IMR-90 (cell line): ENCODE measurements around the gene FOXI3. TPM values are rescaled to one million over a fixed set of nuclear protein-coding genes. Genes with fewer than 3 reads are reported as not detected.
"Not testable (repeated sequence)": the region's sequence is repeated elsewhere in the genome, so short reads cannot be mapped to it uniquely, and the experiment has no call there.

Experiments used
- ATAC-seq: fragments of 200-7000 bp; cut with Tn5 transposase; 2 replicates; pipeline ENCODE4 v1.9.1; 2020; ENCODE audit warnings: low read depth, mild to moderate bottlenecking, moderate library complexity
- BruUV-seq: library from RNA; stranded (reverse); fragments of 400-500 nt; replicated peaks from 2 replicates; lab custom pipeline; 2021; lab: Mats Ljungman, UMichigan
- CTCF ChIA-PET: fragments of 300-600 bp; formaldehyde crosslinking; extraction: SDS; loops from one replicate; lab custom pipeline; 2021; ENCODE audit warnings: antibody characterized with exemption; lab: Yijun Ruan, JAX
- POLR2A ChIA-PET: fragments of 300-600 bp; sonication (Branson Sonifier 250); formaldehyde crosslinking; loops from one replicate; lab custom pipeline; 2022; ENCODE audit warnings: antibody characterized with exemption; ENCODE audit not compliant: unreplicated experiment; lab: Charles Lee
- DNase-seq: peaks from one replicate; pipeline ENCODE4 v3.0.0; 2013
- H2AFZ ChIP-seq: replicated peaks from 2 replicates; pipeline ENCODE3; 2013; ENCODE audit warnings: low read length, mild to moderate bottlenecking; ENCODE audit not compliant: poor library complexity
- H2AK5ac ChIP-seq: 2 replicates; pipeline ENCODE4 v1.6.1; 2013; ENCODE audit warnings: low read depth, low read length, inconsistent platforms
- H2AK9ac ChIP-seq: replicated peaks from 2 replicates; pipeline ENCODE3; 2013; ENCODE audit warnings: mild to moderate bottlenecking, low read depth, low read length, moderate library complexity; ENCODE audit not compliant: poor library complexity
- H2BK120ac ChIP-seq: 2 replicates; pipeline ENCODE4 v1.6.1; 2013; ENCODE audit warnings: low read depth, low read length, inconsistent platforms
- H2BK15ac ChIP-seq: 3 replicates; pipeline ENCODE4 v1.6.1; 2013; ENCODE audit warnings: low read depth, low read length, inconsistent platforms
- H2BK20ac ChIP-seq: 2 replicates; pipeline ENCODE4 v1.6.1; 2013; ENCODE audit warnings: low read depth, mild to moderate bottlenecking, inconsistent platforms, low read length, moderate library complexity
- H2BK5ac ChIP-seq: 2 replicates; pipeline ENCODE4 v1.6.1; 2013; ENCODE audit warnings: mild to moderate bottlenecking, low read depth, low read length, inconsistent platforms; ENCODE audit not compliant: poor library complexity, severe bottlenecking
- H3K14ac ChIP-seq: replicated peaks from 2 replicates; pipeline ENCODE4 v1.6.1; 2013; ENCODE audit warnings: low read depth, low read length, inconsistent platforms
- H3K18ac ChIP-seq: 2 replicates; pipeline ENCODE4 v1.6.1; 2013; ENCODE audit warnings: low read depth, low read length, control low read depth
- H3K23ac ChIP-seq: 2 replicates; pipeline ENCODE4 v1.6.1; 2013; ENCODE audit warnings: low read depth, low read length, inconsistent platforms
- H3K27ac ChIP-seq: 2 replicates; pipeline ENCODE4 v1.5.1; 2013; ENCODE audit warnings: mild to moderate bottlenecking, control low read depth, low read length; ENCODE audit not compliant: insufficient read depth
- H3K27me3 ChIP-seq: 2 replicates; pipeline ENCODE4 v1.6.1; 2013; ENCODE audit warnings: low read length; ENCODE audit not compliant: control insufficient read depth, insufficient read depth
- H3K36me3 ChIP-seq: 2 replicates; pipeline ENCODE4 v1.6.1; 2013; ENCODE audit warnings: low read length, mixed read lengths; ENCODE audit not compliant: control insufficient read depth, insufficient read depth
- H3K4ac ChIP-seq: 2 replicates; pipeline ENCODE4 v1.6.1; 2013; ENCODE audit warnings: low read depth, low read length, inconsistent platforms
- H3K4me1 ChIP-seq: 2 replicates; pipeline ENCODE4 v1.6.1; 2013; ENCODE audit warnings: low read length, mixed read lengths; ENCODE audit not compliant: control insufficient read depth, insufficient read depth
- H3K4me2 ChIP-seq: 2 replicates; pipeline ENCODE4 v1.6.1; 2013; ENCODE audit warnings: low read depth, mild to moderate bottlenecking, control low read depth, low read length, moderate library complexity
- H3K4me3 ChIP-seq: 2 replicates; pipeline ENCODE4 v1.5.1; 2013; ENCODE audit warnings: low read depth, mild to moderate bottlenecking, control low read depth, low read length, moderate library complexity; ENCODE audit not compliant: insufficient read depth
- H3K56ac ChIP-seq: 2 replicates; pipeline ENCODE4 v1.6.1; 2013; ENCODE audit warnings: low read length, inconsistent platforms; ENCODE audit not compliant: insufficient read depth; ENCODE audit errors: extremely low read depth
- H3K79me1 ChIP-seq, 2 experiments: 2 replicates each; pipeline ENCODE4 v1.6.1; 2013; ENCODE audit warnings: low read length in 2 of 2, inconsistent platforms in 1 of 2, low read depth in 1 of 2
- H3K9ac ChIP-seq: 2 replicates; pipeline ENCODE4 v1.6.1; 2013; ENCODE audit warnings: low read depth, low read length, control low read depth
- H3K9me1 ChIP-seq: 2 replicates; pipeline ENCODE4 v1.6.1; 2013; ENCODE audit warnings: low read length, inconsistent platforms; ENCODE audit not compliant: insufficient read depth
- H3K9me3 ChIP-seq: 2 replicates; pipeline ENCODE4 v1.6.1; 2013; ENCODE audit warnings: low read length; ENCODE audit not compliant: control insufficient read depth, insufficient read depth
- H4K20me1 ChIP-seq: 2 replicates; pipeline ENCODE4 v1.6.1; 2013; ENCODE audit warnings: low read length, inconsistent platforms; ENCODE audit not compliant: insufficient read depth
- H4K5ac ChIP-seq: 2 replicates; pipeline ENCODE4 v1.6.1; 2013; ENCODE audit warnings: mild to moderate bottlenecking, low read depth, low read length, control low read depth
- H4K8ac ChIP-seq, 2 experiments: 2 replicates each; pipeline ENCODE4 v1.6.1; 2013; ENCODE audit warnings: low read depth in 2 of 2, low read length in 2 of 2, control low read depth in 1 of 2, inconsistent platforms in 1 of 2
- H4K91ac ChIP-seq: 2 replicates; pipeline ENCODE4 v1.6.1; 2013; ENCODE audit warnings: low read depth, low read length, inconsistent platforms; ENCODE audit not compliant: insufficient read depth
- WGBS, 2 experiments: methylation state at CpG; one replicate each; pipeline versions ENCODE4 v1.1.5 to v1.1.7; 2013; ENCODE audit warnings: missing lambda C conversion rate in 2 of 2; ENCODE audit not compliant: insufficient read length in 1 of 2; ENCODE audit errors: extremely low coverage in 2 of 2; 5-methylcytosine and 5-hydroxymethylcytosine counted together
- dilution Hi-C: fragments of 300-500 bp; cut with HindIII; formaldehyde crosslinking; loops from one replicate; pipeline ENCODE4 v1.14.3; 2018; ENCODE audit warnings: low sequenced_read_pairs; ENCODE audit not compliant: unreplicated experiment
- in situ Hi-C: fragments of 300-500 bp; cut with MboI; formaldehyde crosslinking; loops from 3 replicates; pipeline ENCODE4 v1.14.3; 2019; ENCODE audit warnings: low sequenced_read_pairs, inconsistent platforms, mixed read lengths
- intact Hi-C: fragments of 100-400 bp; cut with micrococcal nuclease; formaldehyde crosslinking; loops from 2 replicates; pipeline ENCODE4 v1.10.0; 2022
- polyA plus RNA-seq, 3 experiments: library from polyadenylated mRNA; depleted of rRNA; stranded (reverse); fragments of >200 nt; gene quantifications; 2 replicates each; pipeline ENCODE4 v1.2.3, GENCODE V29; 2012; ENCODE audit warnings: low replicate concordance in 1 of 3
- total RNA-seq: library from RNA; depleted of rRNA; stranded (reverse); fragments of >200 nt; gene quantifications from 2 replicates; pipeline ENCODE4 v1.2.3, GENCODE V29; 2012

FOXI3 gene
- total and polyA plus RNA-seq, 2 of the 4 experiments (the other 2 are of a cell fraction): not detected

- in situ Hi-C loops, H3K9me1 ChIP-seq, H3K27ac ChIP-seq, dilution Hi-C loops, H2BK20ac ChIP-seq, H3K23ac ChIP-seq, H2BK5ac ChIP-seq, H3K14ac ChIP-seq, H3K79me1 ChIP-seq, H3K36me3 ChIP-seq, H4K8ac ChIP-seq, H4K20me1 ChIP-seq, H3K4me2 ChIP-seq, H2BK120ac ChIP-seq, H3K9ac ChIP-seq, H3K56ac ChIP-seq, BruUV-seq, H3K18ac ChIP-seq, DNase-seq, H4K91ac ChIP-seq, intact Hi-C loops, H2AFZ ChIP-seq, H3K4me3 ChIP-seq, H3K4ac ChIP-seq, ATAC-seq, H3K27me3 ChIP-seq, H2BK15ac ChIP-seq, H2AK5ac ChIP-seq, H4K5ac ChIP-seq, POLR2A ChIA-PET, H2AK9ac ChIP-seq, H3K4me1 ChIP-seq, H3K9me3 ChIP-seq: not testable (repeated sequence)
- CTCF ChIA-PET: interaction anchor here (0.6 kb wide), 1 partner anchor 207 kb away, joined by 4 read pairs; no protein-coding TSS in a partner anchor
- WGBS, 2 experiments: no CpG with 5 or more reads among the region's 9 CpGs
These were observed 33.4 kb downstream of the FOXI3 start for GRCh38 chr2:88419051-88419450.
